Activated T-helper 1 cell treated with anti-CD3 and anti-CD28 coated beads, Interleukin-12 subunit alpha, Interleukin-12 subunit beta, Interleukin-2, Interleukin-4 antibody, amounts not matched to agents 30 ng/mL and 10 ng/mL and 1 ng/mL, durations not matched to agents 14 hours and 24 hours and 36 hours (primary cell): ENCODE measurements around the gene PIGS. TPM values are rescaled to one million over a fixed set of nuclear protein-coding genes. Genes with fewer than 3 reads are reported as not detected.
"Not testable (repeated sequence)": the region's sequence is repeated elsewhere in the genome, so short reads cannot be mapped to it uniquely, and the experiment has no call there.

Experiments used
- DNase-seq: peaks from one replicate; pipeline ENCODE4 v3.0.0; 2021; ENCODE audit warnings: low spot score
- H3K27ac Mint-ChIP-seq: one replicate; pipeline ENCODE4 v1.8.0; 2021; ENCODE audit warnings: mild to moderate bottlenecking, mixed read lengths
- H3K27me3 Mint-ChIP-seq: one replicate; pipeline ENCODE4 v1.8.0; 2022; ENCODE audit warnings: mild to moderate bottlenecking, moderate library complexity, mixed read lengths; ENCODE audit not compliant: insufficient read depth
- H3K36me3 Mint-ChIP-seq: one replicate; pipeline ENCODE4 v1.8.0; 2021; ENCODE audit warnings: low read depth, mixed read lengths
- H3K4me1 Mint-ChIP-seq: one replicate; pipeline ENCODE4 v1.8.0; 2021; ENCODE audit warnings: low read depth, mixed read lengths
- H3K4me3 Mint-ChIP-seq: one replicate; pipeline ENCODE4 v1.8.0; 2021; ENCODE audit warnings: mild to moderate bottlenecking, moderate library complexity, mixed read lengths
- H3K9me3 Mint-ChIP-seq: one replicate; pipeline ENCODE4 v1.8.0; 2021; ENCODE audit warnings: mixed read lengths
- intact Hi-C: fragments of 100-400 bp; cut with micrococcal nuclease; formaldehyde crosslinking; loops from one replicate; pipeline ENCODE4 v1.15.1; 2024
- total RNA-seq: library from RNA; stranded (reverse); gene quantifications from 2 replicates; pipeline ENCODE4 v1.2.3, GENCODE V29; 2022

PIGS gene
- total RNA-seq, 1 donor from 2014 or later = 57.8 TPM

- no peak overlapping the region for H3K27ac Mint-ChIP-seq
Observed at GRCh38 chr17:28529013-28529400, 42.3 kb downstream of the PIGS start.

GRCh38 chr17:28528327-28529012 is 42.9 kb downstream of the PIGS start:
- Mint-ChIP-seq H3K9me3 (no peaks in the 10 kb centered on the region), H3K4me3 (no peak overlapping the region), H3K4me1 (no peaks in the 10 kb centered on the region), H3K27ac (no peak overlapping the region), H3K36me3 (no peaks in the 10 kb centered on the region), H3K27me3 (no peaks in the 10 kb centered on the region)
- intact Hi-C loops = no loop called here
- no peak for DNase-seq

More at GRCh38 chr17:28529013-28529400, 42.3 kb downstream of the PIGS start:
- H3K27me3 Mint-ChIP-seq = no peaks in the 10 kb centered on the region
- H3K9me3 Mint-ChIP-seq = no peaks in the 10 kb centered on the region
- no peak overlapping the region for H3K4me3 Mint-ChIP-seq
- H3K4me1 Mint-ChIP-seq = no peaks in the 10 kb centered on the region
- H3K36me3 Mint-ChIP-seq = no peaks in the 10 kb centered on the region
- DNase-seq = no peak
- intact Hi-C loops = no loop called here

- intact Hi-C loops = no loop called here
- no peak overlapping the region for H3K4me3 Mint-ChIP-seq
- DNase-seq = no peak
- no peaks in the 10 kb centered on the region for H3K4me1 Mint-ChIP-seq
- H3K27ac Mint-ChIP-seq = no peak overlapping the region
- H3K27me3 Mint-ChIP-seq = no peaks in the 10 kb centered on the region
- no peaks in the 10 kb centered on the region for H3K36me3 Mint-ChIP-seq
- no peaks in the 10 kb centered on the region for H3K9me3 Mint-ChIP-seq
Observed at GRCh38 chr17:28527859-28528258, 43.5 kb downstream of the PIGS start.

- no peak for DNase-seq
- intact Hi-C loops = no loop called here
- H3K36me3 Mint-ChIP-seq = no peaks in the 10 kb centered on the region
- no peak overlapping the region for H3K4me3 Mint-ChIP-seq
- H3K4me1 Mint-ChIP-seq = no peaks in the 10 kb centered on the region
- H3K27ac Mint-ChIP-seq = no peak overlapping the region
- H3K9me3 Mint-ChIP-seq = no peaks in the 10 kb centered on the region
- no peaks in the 10 kb centered on the region for H3K27me3 Mint-ChIP-seq
Observed at GRCh38 chr17:28527181-28527681, 44.1 kb downstream of the PIGS start.

- DNase-seq = no peak
- H3K27me3 Mint-ChIP-seq = no peaks in the 10 kb centered on the region
- no peak overlapping the region for H3K27ac Mint-ChIP-seq
- H3K9me3 Mint-ChIP-seq = no peaks in the 10 kb centered on the region
- no peaks in the 10 kb centered on the region for H3K36me3 Mint-ChIP-seq
- H3K4me3 Mint-ChIP-seq = no peak overlapping the region
- intact Hi-C loops = no loop called here
- H3K4me1 Mint-ChIP-seq = no peaks in the 10 kb centered on the region
Observed at GRCh38 chr17:28526381-28526780, 44.9 kb downstream of the PIGS start.

- Mint-ChIP-seq H3K4me1 (no peaks in the 10 kb centered on the region), H3K4me3 (no peak overlapping the region), H3K36me3 (no peaks in the 10 kb centered on the region), H3K9me3 (no peaks in the 10 kb centered on the region), H3K27me3 (no peaks in the 10 kb centered on the region), H3K27ac (no peak overlapping the region)
- DNase-seq = no peak
- intact Hi-C loops = no loop called here
Observed at GRCh38 chr17:28524476-28525424, 46.6 kb downstream of the PIGS start.

- Mint-ChIP-seq H3K36me3 (no peaks in the 10 kb centered on the region), H3K9me3 (no peaks in the 10 kb centered on the region), H3K4me3 (no peak overlapping the region), H3K27ac (no peak overlapping the region), H3K4me1 (peaks cover 3% of the 10 kb centered on the region), H3K27me3 (peaks cover 2% of the 10 kb centered on the region)
- no peak for DNase-seq
- intact Hi-C loops = no loop called here
Observed at GRCh38 chr17:28523876-28524275, 47.4 kb downstream of the PIGS start.

- intact Hi-C loops = no loop called here
- no peak overlapping the region for H3K27ac Mint-ChIP-seq
- peaks cover 5% of the 10 kb centered on the region for H3K27me3 Mint-ChIP-seq
- H3K9me3 Mint-ChIP-seq = no peaks in the 10 kb centered on the region
- no peaks in the 10 kb centered on the region for H3K36me3 Mint-ChIP-seq
- no peak for DNase-seq
- H3K4me1 Mint-ChIP-seq = peaks cover 4% of the 10 kb centered on the region
- no peak overlapping the region for H3K4me3 Mint-ChIP-seq
Observed at GRCh38 chr17:28523186-28523585, 48.1 kb downstream of the PIGS start.

GRCh38 chr17:28522281-28522680 is 49.0 kb downstream of the PIGS start:
- H3K9me3 Mint-ChIP-seq, DNase-seq, H3K27ac Mint-ChIP-seq, intact Hi-C loops, H3K27me3 Mint-ChIP-seq, H3K4me3 Mint-ChIP-seq, H3K4me1 Mint-ChIP-seq, H3K36me3 Mint-ChIP-seq: not testable (repeated sequence)

- H3K27me3 Mint-ChIP-seq = peaks cover 6% of the 10 kb centered on the region
- peaks cover 4% of the 10 kb centered on the region for H3K4me1 Mint-ChIP-seq
- H3K4me3 Mint-ChIP-seq = no peak overlapping the region
- no peak for DNase-seq
- no peaks in the 10 kb centered on the region for H3K9me3 Mint-ChIP-seq
- H3K27ac Mint-ChIP-seq = no peak overlapping the region
- no peaks in the 10 kb centered on the region for H3K36me3 Mint-ChIP-seq
- intact Hi-C loops = no loop called here
Observed at GRCh38 chr17:28521311-28522085, 49.8 kb downstream of the PIGS start.

GRCh38 chr17:28520687-28521086 is 50.6 kb downstream of the PIGS start:
- Mint-ChIP-seq H3K4me3 (no peak overlapping the region), H3K36me3 (no peaks in the 10 kb centered on the region), H3K27me3 (peaks cover 6% of the 10 kb centered on the region), H3K4me1 (peaks cover 4% of the 10 kb centered on the region), H3K27ac (no peak overlapping the region), H3K9me3 (peaks cover 4% of the 10 kb centered on the region)
- intact Hi-C loops = no loop called here
- DNase-seq = no peak

- Mint-ChIP-seq H3K27ac (no peak overlapping the region), H3K27me3 (peaks cover 6% of the 10 kb centered on the region), H3K4me3 (no peak overlapping the region), H3K9me3 (peaks cover 4% of the 10 kb centered on the region), H3K4me1 (peaks cover 4% of the 10 kb centered on the region), H3K36me3 (no peaks in the 10 kb centered on the region)
- no peak for DNase-seq
- intact Hi-C loops = no loop called here
Observed at GRCh38 chr17:28519236-28519635, 52.1 kb downstream of the PIGS start.
